Eye (tissue), 1 donor: ENCODE data around the gene NIF3L1.

Experiments used
- DNase-seq: peaks from one replicate; pipeline ENCODE4 v3.0.0-alpha.2; 2015

NIF3L1 gene, protein sequence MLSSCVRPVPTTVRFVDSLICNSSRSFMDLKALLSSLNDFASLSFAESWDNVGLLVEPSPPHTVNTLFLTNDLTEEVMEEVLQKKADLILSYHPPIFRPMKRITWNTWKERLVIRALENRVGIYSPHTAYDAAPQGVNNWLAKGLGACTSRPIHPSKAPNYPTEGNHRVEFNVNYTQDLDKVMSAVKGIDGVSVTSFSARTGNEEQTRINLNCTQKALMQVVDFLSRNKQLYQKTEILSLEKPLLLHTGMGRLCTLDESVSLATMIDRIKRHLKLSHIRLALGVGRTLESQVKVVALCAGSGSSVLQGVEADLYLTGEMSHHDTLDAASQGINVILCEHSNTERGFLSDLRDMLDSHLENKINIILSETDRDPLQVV

DNA sequence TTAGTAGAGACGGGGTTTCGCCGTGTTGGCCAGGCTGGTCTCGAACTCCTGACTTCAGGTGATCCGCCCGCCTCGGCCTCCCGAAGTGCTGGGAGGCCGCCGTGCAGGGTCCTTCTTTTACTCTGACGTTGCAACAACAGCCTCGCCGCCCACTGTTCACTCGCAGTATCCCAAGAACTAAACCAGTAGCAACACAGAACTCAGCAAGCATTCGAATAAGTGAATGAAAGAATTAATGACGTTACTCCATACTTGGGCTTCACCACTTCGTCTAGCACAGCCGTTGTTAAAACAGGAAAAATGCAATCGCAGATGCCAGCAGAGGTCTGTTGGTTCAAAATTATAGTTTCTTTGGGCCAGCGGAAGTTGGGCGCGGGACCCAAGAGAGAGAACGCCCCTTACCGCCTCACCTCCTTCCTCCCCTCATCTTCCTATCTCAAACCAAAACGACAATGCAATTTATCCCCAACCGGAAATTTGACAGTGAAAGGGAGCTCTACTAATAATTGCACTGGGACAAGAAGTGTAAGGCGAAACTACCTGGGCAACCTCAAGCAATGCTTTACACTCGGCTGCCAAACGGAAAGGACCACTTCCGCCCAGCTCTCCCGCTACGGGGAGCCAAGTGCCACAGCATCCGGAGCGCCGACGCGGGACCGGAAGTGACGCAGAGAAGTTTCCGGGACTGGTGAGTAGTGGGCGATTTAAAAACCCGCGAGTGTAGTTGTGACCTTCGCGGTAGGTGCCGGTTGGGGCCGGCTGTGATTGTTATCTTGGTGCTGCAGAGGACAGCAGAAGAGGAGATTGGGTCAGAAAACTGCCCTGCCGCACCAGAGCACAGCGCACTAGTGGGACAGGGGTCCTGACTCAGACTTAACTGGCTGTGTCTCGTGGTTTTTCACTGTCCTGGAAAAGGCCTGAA lies at the start of gene NIF3L1, which contains the start of gene PPIL3:
TSS of gene NIF3L1 (plus strand) at position 668 of the 922 bp plus-strand sequence. CDS start 2,573 bp downstream, outside the sequence.
TSS of gene PPIL3 (minus strand) at position 374 of the 922 bp plus-strand sequence. CDS start 1,462 bp downstream, outside the sequence.
- peak; percentile 99 for DNase-seq

DNA sequence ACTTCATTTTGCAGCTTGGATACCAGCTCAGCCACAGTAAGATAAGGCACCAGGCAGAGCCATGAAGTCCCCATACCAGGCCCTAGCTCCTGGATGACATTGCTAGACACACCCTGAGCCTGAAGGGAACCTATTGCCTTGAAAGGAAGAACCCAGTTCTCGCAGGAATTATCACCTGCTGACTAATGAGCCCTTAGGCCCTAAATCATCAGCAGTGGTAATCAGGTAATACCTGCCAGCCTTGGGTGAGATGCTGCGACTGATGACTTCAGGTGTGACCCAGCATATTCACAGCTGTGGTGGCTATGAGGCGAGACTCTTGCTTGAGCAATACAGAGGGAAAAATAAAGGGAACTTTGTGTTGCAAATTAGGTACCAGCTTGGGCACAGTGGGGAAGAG lies 49.7 kb upstream of the NIF3L1 start:
- DNase-seq, result no peak

DNA sequence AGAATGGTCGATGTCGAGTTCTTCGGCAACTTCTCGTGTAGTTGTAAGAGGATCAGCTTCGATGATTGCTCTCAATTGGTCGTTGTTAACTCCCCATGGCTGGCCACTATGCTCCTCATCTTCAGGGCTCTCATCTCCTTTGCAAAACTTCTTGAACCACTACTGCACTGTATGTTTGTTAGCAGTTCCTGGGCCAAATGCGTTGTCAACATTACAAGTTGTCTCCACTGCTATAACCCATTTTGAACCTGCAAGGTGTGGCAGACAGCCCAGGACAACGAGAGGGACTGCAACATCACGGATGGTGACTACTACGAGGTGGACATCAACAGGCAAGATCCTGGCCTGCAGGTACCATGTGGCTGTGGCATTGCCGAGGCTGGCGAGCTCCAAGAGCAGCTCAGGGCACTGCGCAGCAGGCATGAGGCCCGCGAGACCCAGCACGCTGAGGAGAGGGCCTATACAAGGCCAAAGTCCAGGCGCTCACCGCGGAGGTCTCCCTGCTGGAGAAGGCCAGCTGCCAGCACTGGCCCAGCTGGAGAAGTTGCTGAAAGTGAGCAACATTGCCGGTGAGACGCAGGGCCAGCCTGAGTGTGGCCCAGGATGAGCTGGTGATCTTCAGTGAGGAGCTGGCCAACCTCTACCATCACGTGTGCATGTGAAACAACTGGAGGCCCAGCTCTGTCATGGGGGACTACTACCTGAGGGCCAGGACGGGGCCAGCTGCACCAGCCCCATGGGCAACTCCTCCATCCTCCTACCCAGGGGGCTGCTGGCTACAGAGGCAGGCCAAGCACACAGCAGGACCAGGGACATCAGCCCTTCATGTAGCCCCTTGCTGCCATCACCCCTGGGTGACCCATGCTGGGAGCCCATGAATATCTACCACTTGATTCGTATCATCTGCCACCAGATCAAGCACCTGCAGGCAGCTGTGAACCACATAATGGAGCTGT lies 44.9 kb upstream of the NIF3L1 start:
- DNase-seq, result no peak

DNA sequence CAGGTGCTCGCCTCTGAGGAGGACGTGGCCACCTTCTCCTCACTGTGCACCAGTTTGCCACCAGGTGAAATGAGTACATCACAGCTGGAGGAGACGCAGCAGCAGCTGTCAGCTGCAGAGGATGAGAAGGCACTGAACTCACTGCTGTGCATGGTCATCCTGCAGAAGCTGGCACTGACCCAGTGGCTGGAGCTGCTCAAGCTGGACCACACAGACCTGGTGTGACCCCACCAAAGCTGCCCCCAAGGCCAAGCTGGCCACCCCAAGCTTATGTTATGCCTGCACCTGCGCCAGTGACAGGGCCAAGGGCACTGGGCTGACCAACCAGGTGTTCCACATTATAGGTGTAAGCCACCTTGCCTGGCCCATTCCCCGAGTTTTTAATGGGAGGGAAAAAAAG lies 44.0 kb upstream of the NIF3L1 start:
- no peak for DNase-seq

DNA sequence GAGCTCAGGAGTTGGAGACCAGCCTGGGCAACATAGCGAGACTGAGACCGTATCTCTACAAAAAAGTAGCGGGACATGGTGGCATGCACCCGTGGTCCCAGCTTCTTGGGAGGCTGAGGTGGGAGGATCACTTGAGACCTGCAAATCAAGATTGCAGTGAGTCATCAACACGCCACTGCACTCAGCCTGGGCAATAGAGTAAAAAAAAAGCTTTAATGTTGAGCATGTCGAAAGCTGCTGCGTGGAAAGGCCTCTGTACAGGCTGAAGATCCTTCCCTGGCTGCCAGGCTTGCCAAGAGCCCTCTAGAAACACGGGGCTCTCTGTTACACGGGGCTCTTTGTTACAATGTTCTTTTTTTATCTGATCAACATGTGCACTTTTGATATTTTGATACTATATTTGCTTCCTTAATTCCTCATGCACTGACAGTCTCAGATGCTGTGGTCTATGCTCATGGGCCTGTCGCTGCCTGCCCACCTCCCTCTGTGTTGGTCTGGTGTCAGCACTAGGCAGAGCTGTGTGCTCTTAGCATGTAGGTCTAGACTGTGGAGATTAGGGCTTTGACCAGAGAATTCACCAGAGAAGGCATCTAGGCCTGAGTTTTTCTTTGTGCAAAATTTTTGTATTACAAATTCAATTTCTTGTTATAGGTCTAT lies 43.4 kb upstream of the NIF3L1 start:
- DNase-seq, result no peak

DNA sequence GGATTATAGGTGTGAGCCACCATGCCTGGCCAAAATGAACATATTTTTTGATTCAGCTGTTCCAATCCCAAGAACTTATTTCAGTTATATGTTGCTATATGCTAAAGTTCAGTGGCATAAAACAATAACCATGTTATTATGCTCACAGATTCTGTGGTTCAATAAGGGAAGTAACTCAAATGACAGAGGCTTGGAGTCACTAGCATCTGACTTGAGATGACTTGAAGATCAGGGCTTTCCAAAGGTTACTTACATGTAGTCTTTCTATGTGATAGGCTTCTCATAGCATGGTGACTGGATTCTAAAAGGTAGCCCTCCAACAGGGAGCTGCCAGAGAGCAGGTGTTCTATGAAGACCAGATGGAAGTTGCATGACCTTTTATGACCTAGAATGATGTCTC lies 41.9 kb upstream of the NIF3L1 start:
- DNase-seq, result no peak

DNA sequence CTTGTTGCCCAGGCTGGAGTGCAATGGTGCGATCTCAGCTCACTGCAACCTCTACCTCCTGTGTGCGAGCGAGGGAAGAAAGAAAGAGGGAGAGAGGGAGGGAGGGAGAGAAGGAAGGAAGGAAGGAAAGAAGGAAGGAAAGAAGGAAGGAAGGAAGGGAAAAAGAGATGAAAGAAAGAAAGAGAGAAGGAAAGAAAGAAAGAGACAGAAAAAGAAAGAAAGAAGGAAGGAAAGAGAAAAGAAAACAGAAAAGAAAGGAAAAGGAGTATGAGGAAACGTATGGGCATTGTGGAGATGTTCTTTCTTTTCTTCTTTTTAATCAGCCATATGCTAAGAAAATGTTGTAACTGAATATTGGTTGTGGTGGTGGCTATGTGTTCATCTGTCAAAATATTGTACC lies 41.2 kb upstream of the NIF3L1 start:
- DNase-seq, result no peak

DNA sequence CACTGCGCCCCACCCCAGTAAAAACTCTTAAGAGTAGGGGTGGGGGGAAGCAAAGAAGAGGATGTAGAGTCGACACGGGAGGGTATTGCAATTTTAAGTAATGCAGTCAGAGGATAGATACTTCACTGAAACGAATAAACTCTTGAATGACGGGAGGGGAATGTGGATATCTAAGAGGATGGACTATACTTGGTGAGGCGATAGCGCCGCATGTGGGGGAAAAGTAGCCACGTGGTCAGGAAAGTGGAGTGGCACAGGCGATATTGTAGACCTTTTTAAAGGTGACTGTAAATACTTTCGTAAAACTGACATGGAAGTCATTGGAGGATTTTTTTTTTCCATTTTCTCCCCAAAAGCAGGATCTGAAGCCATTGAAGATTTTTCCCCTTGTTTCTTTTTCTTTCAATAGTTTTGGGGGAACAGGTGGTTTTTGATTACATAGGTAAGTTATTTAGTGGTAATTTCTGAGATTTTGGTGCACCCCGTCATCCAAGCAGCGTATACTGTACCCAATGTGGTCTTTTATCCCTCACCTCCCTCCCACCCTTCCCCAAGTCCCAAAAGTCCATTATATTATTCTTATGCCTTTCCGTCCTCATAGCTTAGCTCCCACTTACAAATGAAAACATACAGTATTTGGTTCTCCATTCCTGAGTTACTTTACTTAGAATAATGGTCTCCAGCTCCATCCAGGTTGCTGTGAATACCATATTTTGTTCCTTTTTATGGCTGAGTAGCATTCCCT lies 38.5 kb upstream of the NIF3L1 start:
- DNase-seq, result no peak

DNA sequence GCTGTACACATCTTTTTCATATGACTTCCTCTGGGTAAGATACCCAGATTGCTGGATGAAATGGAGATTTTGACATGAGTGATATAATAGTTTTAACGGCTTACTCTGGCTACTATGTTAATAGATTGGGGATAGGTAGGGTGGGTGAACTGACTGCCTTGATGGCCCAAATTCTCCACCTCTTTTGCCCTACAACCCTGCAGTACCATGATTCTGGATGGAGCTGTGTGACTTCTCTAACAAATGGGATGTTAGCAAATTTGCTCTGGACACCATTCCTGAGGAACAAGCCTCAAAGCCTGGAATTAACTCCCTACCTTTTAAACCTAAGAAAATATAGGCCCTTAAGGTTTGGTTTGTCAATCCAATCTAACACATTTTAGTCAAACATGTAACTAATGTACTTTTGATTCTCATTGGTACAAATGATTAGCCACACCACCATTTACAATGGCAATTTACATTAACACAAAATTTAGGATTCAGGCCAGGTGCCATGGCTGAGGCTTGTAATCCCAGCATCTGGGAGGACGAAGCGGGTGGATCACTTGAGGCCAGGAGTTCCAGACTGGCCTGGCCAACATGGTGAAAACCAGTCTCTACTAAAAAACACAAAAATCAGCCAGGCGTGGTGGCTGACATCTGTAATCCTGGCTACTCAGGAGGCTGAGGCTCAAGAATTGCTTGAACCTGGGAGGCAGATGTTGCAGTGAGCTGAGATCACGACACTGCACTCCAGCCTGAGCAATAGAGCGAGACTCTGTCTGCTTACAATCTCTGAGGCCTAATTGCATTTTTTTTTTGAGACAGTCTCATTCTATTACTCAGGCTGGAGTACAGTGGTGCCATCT lies 37.5 kb upstream of the NIF3L1 start:
- DNase-seq, result no peak

DNA sequence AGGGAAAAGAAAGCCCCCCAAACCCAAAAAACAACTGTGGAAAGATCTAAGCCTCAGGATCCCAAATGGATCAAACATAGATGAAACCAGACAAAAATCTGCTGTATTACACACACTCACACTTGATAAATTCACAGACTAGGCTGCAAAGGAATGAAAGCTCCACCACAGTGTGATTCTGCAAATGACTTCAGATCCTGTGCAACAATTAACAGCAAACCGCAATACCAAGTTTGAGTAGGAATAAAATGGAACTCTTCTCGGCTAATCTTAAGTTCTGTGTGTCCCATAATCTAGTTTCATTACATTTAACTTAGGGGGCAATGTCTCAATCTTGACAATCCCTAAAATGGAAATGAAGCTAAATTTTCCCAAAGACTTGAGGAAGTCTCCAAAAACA lies 36.6 kb upstream of the NIF3L1 start:
- no peak for DNase-seq

DNA sequence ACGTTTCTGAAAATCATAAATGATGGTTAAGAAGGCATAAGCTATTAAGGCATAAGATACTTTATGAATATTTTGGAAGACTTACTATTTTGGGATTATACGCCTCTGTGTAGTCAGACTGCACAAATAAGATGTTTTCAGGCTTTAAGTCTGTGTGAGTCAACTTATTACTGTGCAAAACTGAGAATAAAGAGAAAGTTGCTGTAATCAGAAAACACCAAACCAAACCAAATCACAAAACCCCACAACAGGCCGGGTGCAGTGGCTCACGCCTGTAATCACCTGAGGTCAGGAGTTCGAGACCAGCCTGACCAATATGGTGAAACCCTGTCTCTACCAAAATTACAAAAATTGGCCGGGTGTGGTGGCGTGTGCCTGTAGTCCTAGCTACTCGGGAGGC lies 32.4 kb upstream of the NIF3L1 start:
- no peak for DNase-seq

DNA sequence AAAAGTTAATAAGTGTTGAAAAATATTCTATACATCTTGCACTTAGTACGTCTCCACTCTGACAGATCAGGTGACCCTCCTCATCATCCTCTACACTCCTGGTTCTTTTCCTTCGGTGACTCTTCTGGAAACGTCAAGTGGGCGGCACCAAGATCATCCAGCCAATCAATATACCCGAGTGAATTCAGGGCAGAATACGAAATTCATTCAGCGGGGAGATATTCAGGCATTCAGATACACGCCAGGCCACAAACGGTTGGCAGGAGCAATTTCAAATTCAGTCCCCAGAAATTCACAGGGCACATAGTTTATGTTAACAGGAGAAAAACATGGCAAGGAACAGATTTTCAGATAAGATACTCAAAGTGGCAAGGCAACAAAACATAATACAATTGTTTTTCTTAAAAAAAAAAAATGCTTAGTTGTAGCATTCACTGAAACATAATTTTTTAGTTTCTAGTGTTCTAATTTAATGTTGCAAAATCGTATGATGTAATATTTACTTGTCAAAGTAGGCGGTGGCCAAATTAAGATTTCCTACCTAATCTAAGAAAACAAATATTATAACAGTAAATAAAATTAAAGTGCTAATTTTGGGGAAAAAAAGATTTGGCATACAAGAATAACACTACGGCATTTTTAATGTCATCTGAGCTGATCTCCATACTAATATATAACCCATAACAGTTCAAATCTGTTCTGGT lies 28.9 kb upstream of the NIF3L1 start:
- peak; percentile 47 for DNase-seq

DNA sequence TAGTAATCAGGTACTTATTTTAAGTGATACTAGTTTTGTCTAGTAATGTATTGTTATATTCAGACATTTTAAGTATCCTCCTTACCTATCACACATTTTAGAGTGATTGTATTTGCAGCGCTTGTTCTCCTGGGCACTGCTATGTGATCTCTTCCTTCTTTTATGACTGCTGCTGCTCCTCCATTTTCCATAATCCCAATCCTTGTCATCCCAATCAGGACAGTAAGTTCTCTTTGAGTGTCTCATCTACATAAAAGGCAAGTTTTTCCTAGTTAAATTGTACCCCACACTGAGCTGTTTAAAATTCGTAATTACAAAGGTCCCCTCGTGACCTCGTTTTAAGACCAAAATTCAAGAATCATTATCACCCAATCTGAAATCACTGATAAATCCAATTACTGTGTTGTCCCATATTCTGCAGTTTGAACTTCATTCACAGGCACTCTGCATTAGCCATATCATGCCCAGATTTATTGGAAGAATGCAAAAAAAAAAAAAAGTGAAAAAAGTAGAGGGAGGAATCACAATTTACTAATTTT lies 27.5 kb upstream of the NIF3L1 start:
- peak; percentile 55 for DNase-seq

DNA sequence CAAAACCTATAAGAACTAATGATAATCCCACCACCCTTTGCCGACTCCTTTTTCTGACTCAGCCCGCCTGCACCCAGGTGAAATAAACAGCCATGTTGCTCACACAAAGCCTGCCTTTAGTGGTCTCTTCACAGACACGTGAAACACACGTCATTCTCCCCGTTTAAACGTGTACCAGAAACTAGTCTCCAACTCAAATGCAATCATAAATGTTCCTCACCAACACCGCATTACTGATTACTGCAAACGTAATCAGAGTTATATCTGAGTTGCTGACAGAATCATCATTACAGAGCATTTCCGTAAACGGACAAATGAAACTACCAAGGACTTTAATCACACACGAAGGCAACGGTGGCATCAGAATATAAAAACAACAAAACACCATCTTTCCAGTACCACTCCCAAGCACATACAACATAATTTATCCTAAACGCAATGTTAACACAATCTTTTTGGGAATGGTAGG lies 26.6 kb upstream of the NIF3L1 start:
- peak; percentile 78 for DNase-seq

DNA sequence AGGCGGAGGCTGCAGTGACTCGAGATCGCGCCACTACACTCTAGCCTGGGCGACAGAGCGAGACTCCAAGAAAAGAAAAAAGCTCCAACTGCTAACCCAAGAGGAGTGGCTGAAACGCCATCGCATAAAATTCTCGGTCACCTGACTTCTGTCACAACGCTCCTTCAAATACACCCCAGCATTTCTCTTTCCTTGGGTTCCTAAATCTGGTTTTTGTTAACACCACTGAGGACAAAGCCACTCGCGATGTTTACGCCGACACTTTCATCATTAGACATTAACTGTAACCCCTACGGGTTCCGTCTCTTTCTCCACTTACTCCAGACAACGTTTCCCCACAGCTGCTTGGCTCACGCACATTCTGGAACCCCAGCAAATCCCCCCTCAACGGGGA lies 25.4 kb upstream of the NIF3L1 start:
- peak; percentile 94 for DNase-seq

DNA sequence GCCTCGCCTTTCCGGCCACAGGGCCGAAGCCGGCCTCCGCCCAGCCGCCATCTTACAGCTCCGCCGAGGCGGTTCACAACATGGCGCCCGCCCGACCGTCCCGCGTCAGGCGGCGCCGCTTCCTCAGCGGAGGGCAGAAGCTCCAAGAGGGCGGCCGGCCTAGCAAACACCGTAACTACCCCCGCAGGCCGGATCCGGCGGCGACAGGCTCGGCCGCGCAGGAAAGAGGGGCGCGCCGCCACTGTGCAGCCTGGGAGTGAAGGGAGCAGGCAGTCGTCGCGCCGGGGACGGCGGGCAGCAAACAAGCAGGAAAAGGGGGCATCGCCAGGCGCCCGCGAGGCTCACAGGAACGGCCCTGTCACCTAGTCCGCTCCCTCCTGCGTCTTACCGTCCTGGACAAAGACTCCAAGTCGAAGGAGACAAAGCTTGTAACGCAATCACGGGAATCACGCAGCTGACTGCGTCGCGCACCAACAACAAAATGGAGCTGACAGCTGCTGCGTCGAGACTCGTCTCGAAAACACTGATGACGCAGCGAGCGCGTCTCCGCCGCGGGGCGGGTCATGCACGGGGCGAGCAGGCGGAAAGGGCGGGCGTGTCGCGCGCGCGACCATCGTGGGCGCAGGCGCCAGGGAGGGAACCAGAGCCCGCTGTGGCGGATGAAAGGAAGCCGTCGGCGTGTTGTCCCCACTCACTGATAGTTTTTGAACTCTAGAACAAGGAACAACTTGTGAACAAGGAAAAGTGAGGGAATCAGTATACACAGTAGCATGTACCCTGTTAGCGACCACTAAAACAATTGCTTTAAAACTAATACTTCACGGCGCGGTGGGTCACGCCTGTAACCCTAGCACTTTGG lies 24.8 kb upstream of the NIF3L1 start, which contains the start of gene CLK1:
TSS of gene CLK1 (minus strand) at position 483 of the 859 bp plus-strand sequence. CDS start 2,796 bp downstream, outside the sequence.
- peak; percentile 98 for DNase-seq

DNA sequence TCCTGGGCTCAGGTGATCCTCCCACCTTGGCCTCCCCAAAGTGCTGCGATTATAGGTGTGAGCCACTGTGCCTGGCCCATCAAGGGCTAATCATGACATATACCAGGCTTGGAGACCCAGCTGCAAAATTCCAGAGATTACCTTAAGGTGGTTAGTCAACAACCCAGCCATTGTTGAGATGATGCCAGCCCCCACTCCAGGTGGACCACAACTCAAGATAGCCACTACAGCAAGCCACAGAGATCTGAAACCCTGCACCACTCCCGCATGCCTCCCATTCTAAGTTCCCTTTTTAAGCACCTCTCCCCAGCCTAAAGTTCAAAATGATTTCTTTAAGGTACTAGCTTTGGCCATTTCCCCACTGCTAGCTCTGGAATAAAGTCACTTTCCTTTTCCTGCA lies 20.2 kb upstream of the NIF3L1 start:
- no peak for DNase-seq

DNA sequence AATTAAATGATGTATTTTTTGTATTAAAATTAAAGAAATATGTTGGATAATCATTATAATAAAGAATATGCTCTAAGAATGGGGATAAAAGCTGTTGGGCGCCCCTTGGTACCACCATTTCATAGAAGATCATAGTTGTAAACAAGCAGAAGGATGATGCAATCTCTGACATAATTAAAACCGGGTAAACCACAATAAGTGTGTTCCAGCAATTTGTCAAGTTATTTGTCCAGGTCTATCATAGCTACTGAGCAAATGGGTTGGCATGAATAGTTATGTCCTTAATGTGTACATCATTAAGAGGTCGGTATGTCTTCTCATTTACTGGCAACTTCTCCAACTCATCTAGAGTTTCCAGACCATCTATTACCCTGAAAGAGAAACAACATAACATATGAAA lies 18.0 kb upstream of the NIF3L1 start:
- no peak for DNase-seq
